K562 (cell line): ENCODE results near the gene ABHD17B. TPM values are rescaled to one million over a fixed set of nuclear protein-coding genes. Genes with fewer than 3 reads are reported as not detected.

Experiments used
- ATAC-seq: fragments of 200-7000 bp; cut with Tn5 transposase; 3 replicates; pipeline ENCODE4 v1.9.1; 2020; ENCODE audit warnings: moderate library complexity
- BruUV-seq: library from RNA; stranded (reverse); fragments of 400-500 nt; replicated peaks from 2 replicates; lab custom pipeline; 2021; lab: Mats Ljungman, UMichigan
- CTCF ChIA-PET: fragments of 300-600 bp; formaldehyde crosslinking; extraction: SDS; loops from one replicate; lab custom pipeline; 2021; ENCODE audit warnings: low intra/inter-chr PET ratio; lab: Yijun Ruan, JAX
- POLR2A ChIA-PET: fragments of 300-600, 350-650 bp; sonication (Branson Sonifier 250); formaldehyde crosslinking; extraction: SDS; loops from one replicate; lab custom pipeline; 2021; ENCODE audit warnings: antibody characterized with exemption, inconsistent platforms; lab: Yijun Ruan, JAX
- DNase-seq, 4 experiments: peaks; one replicate each; pipeline versions ENCODE4 v3.0.0 to v3.0.0-alpha.2; 2011 to 2018; ENCODE audit warnings: low spot score in 3 of 4, mixed read lengths in 3 of 4; ENCODE audit errors: extremely low read depth in 1 of 4
- FAIRE-seq: peaks from 2 replicates; lab custom pipeline; 2011; peaks lifted over from hg19 to GRCh38; lab: Jason Lieb, UNC
- H2AFZ ChIP-seq: 2 replicates; pipeline ENCODE4 v1.6.0; 2011; ENCODE audit warnings: low read depth, low read length, control low read depth, inconsistent platforms
- H3K27ac ChIP-seq: fragments of 200-600 bp; 3 replicates; pipeline ENCODE4 v1.8.0; 2011; ENCODE audit warnings: low read depth, mild to moderate bottlenecking, control low read depth, inconsistent platforms, low read length, moderate library complexity, mixed read lengths; ENCODE audit errors: extremely low read depth
- H3K27me3 ChIP-seq, 2 experiments: fragments of 300-600 bp in 1 of 2; 2 replicates in 1 of 2; 3 replicates in 1 of 2; pipeline versions ENCODE4 v1.6.0 to v1.8.0; 2011; ENCODE audit warnings: inconsistent platforms in 2 of 2, low read length in 2 of 2, mild to moderate bottlenecking in 1 of 2, mixed read lengths in 1 of 2, moderate library complexity in 1 of 2; ENCODE audit not compliant: control insufficient read depth in 2 of 2, insufficient read depth in 2 of 2
- H3K36me3 ChIP-seq: fragments of 300-600 bp; 3 replicates; pipeline ENCODE4 v1.8.0; 2011; ENCODE audit warnings: mild to moderate bottlenecking, low read length, inconsistent platforms; ENCODE audit not compliant: control insufficient read depth, insufficient read depth
- H3K4me1 ChIP-seq, 2 experiments: fragments of 200-600 bp in 1 of 2; replicated peaks in 1 of 2; 2 replicates in 1 of 2; 3 replicates in 1 of 2; pipeline versions ENCODE4 v1.5.1 to v1.8.0; 2011; ENCODE audit warnings: inconsistent platforms in 2 of 2, low read length in 2 of 2, mild to moderate bottlenecking in 1 of 2, mixed read lengths in 1 of 2, moderate library complexity in 1 of 2; ENCODE audit not compliant: control insufficient read depth in 2 of 2, insufficient read depth in 2 of 2
- H3K4me2 ChIP-seq: 2 replicates; pipeline ENCODE4 v1.6.1; 2011; ENCODE audit warnings: low read length, control low read depth, inconsistent platforms, mixed read lengths; ENCODE audit not compliant: insufficient read depth
- H3K4me3 ChIP-seq: fragments of 200-600 bp; sonication (generic), shearing (Covaris generic); 2 replicates; pipeline ENCODE4 v1.5.1; 2016; ENCODE audit warnings: control low read depth, inconsistent platforms
- H3K79me2 ChIP-seq: fragments of 200-600 bp; 3 replicates; pipeline ENCODE4 v1.8.0; 2011; ENCODE audit warnings: low read length, inconsistent platforms; ENCODE audit not compliant: control insufficient read depth, insufficient read depth
- H3K9ac ChIP-seq, 2 experiments: 2 replicates each; pipeline versions ENCODE4 v1.6.0 to v1.6.1; 2011; ENCODE audit warnings: low read depth in 2 of 2, low read length in 2 of 2, control low read depth in 1 of 2, inconsistent platforms in 1 of 2, mild to moderate bottlenecking in 1 of 2, mixed read lengths in 1 of 2; ENCODE audit not compliant: insufficient read depth in 1 of 2
- H3K9me1 ChIP-seq: one replicate; pipeline ENCODE4 v1.6.0; 2011; ENCODE audit warnings: inconsistent platforms, mild to moderate bottlenecking, low read length, moderate library complexity; ENCODE audit not compliant: control insufficient read depth, insufficient read depth
- H3K9me3 ChIP-seq: replicated peaks from 2 replicates; pipeline ENCODE4 v1.5.1; 2011; ENCODE audit warnings: low read depth, low read length, inconsistent platforms; ENCODE audit not compliant: control insufficient read depth, insufficient read depth
- H4K20me1 ChIP-seq: replicated peaks from 2 replicates; pipeline ENCODE4 v1.6.1; 2011; ENCODE audit warnings: low read length, inconsistent platforms, mixed read lengths; ENCODE audit not compliant: control insufficient read depth, insufficient read depth
- BCLAF1 ChIP-seq, 2 experiments: fragments of 450-650 bp in 1 of 2; IDR thresholded peaks; 2 replicates each; pipeline ENCODE4 v1.6.1; 2011 to 2017; ENCODE audit warnings: low read depth in 2 of 2, antibody characterized with exemption in 1 of 2, borderline replicate concordance in 1 of 2, low read length in 1 of 2, mild to moderate bottlenecking in 1 of 2, mixed read lengths in 1 of 2; ENCODE audit not compliant: control insufficient read depth in 1 of 2
- CBX1 ChIP-seq: sonication (generic); IDR thresholded peaks from 2 replicates; pipeline ENCODE4 v1.6.1; 2016; ENCODE audit warnings: antibody characterized with exemption, low read depth, mild to moderate bottlenecking
- CC2D1A ChIP-seq: fragments of 450-650 bp; IDR thresholded peaks from 2 replicates; pipeline ENCODE4 v1.6.1; 2017; ENCODE audit warnings: mild to moderate bottlenecking
- DEAF1 ChIP-seq: fragments of 450-650 bp; formaldehyde crosslinking; IDR thresholded peaks from 2 replicates; pipeline ENCODE4 v1.4.0; 2020; ENCODE audit warnings: mild to moderate bottlenecking, moderate library complexity
- ERF ChIP-seq: fragments of 450-650 bp; formaldehyde crosslinking; IDR thresholded peaks from 2 replicates; pipeline ENCODE4 v1.4.0; 2020; ENCODE audit warnings: mild to moderate bottlenecking, mixed read lengths
- ETS2 ChIP-seq: IDR thresholded peaks from 2 replicates; pipeline ENCODE4 v1.6.1; 2016; ENCODE audit warnings: borderline replicate concordance, missing genetic modification characterization, mild to moderate bottlenecking, moderate library complexity, missing compliant biosample characterization; ENCODE audit not compliant: poor library complexity, severe bottlenecking
- HDAC1 ChIP-seq, 2 experiments: fragments of 450-650 bp; IDR thresholded peaks; 2 replicates each; pipeline ENCODE4 v1.6.1; 2016 to 2017; ENCODE audit warnings: inconsistent platforms in 1 of 2, mild to moderate bottlenecking in 1 of 2, moderate library complexity in 1 of 2
- KLF13 ChIP-seq: fragments of 450-650 bp; IDR thresholded peaks from 2 replicates; pipeline ENCODE4 v1.6.1; 2016; ENCODE audit warnings: missing genetic modification characterization, low read depth, mild to moderate bottlenecking, missing compliant biosample characterization, moderate library complexity, borderline replicate concordance
- NFYB ChIP-seq: IDR thresholded peaks from 2 replicates; pipeline ENCODE4 v1.6.1; 2011; ENCODE audit warnings: mild to moderate bottlenecking, moderate library complexity; ENCODE audit not compliant: insufficient read length; ENCODE audit errors: extremely low read depth
- RBBP5 ChIP-seq: fragments of 200-600 bp; sonication (generic); IDR thresholded peaks from 2 replicates; pipeline ENCODE4 v1.6.1; 2012; ENCODE audit warnings: borderline replicate concordance, mild to moderate bottlenecking, low read length, control low read depth, inconsistent platforms; ENCODE audit not compliant: insufficient read depth, poor library complexity, severe bottlenecking
- SMAD3 ChIP-seq: fragments of 450-650 bp; formaldehyde crosslinking; conservative IDR thresholded peaks from 2 replicates; pipeline ENCODE4 v1.4.0; 2020; ENCODE audit warnings: mild to moderate bottlenecking
- TBL1XR1 ChIP-seq, 2 experiments: IDR thresholded peaks; 2 replicates each; pipeline ENCODE4 v1.6.1; 2012; ENCODE audit warnings: improper control_type of control experiment in 2 of 2, low read length in 2 of 2, mild to moderate bottlenecking in 1 of 2
- TEAD1 ChIP-seq, 2 experiments: fragments of 450-650 bp in 1 of 2; sonication (generic) in 1 of 2; formaldehyde crosslinking; IDR thresholded peaks; 2 replicates each; pipeline versions ENCODE4 v1.4.0 to v1.8.0; 2020 to 2022; ENCODE audit warnings: mild to moderate bottlenecking in 2 of 2, missing genetic modification reagents in 1 of 2
- TFAM ChIP-seq: fragments of 250-450 bp; sonication (Bioruptor Pico); conservative IDR thresholded peaks from 2 replicates; pipeline ENCODE4 v1.5.0; 2021; ENCODE audit warnings: mild to moderate bottlenecking, moderate library complexity
- U2AF1 ChIP-seq: fragments of 200-400 bp; formaldehyde crosslinking; optimal IDR thresholded peaks from 2 replicates; pipeline ENCODE3; 2017; ENCODE audit warnings: mild to moderate bottlenecking, low read depth, low read length, moderate library complexity
- ZBTB8A ChIP-seq: fragments of 450-650 bp; IDR thresholded peaks from 2 replicates; pipeline ENCODE4 v1.6.1; 2018; ENCODE audit warnings: mild to moderate bottlenecking, moderate library complexity; ENCODE audit not compliant: partially characterized antibody
- ZNF586 ChIP-seq: fragments of 450-650 bp; formaldehyde crosslinking; conservative IDR thresholded peaks from 2 replicates; pipeline ENCODE4 v1.4.0; 2020; ENCODE audit warnings: mild to moderate bottlenecking, moderate library complexity
- WGBS: fragments of 100-300 bp; shearing (Covaris generic); methylation state at CpG from one replicate; pipeline ENCODE4 v1.1.6; 2016; ENCODE audit warnings: low coverage, mixed read lengths; ENCODE audit not compliant: insufficient coverage; ENCODE audit errors: missing lambda C conversion rate; 5-methylcytosine and 5-hydroxymethylcytosine counted together
- in situ Hi-C: fragments of 300-500 bp; cut with MboI; formaldehyde crosslinking; loops from 4 replicates; pipeline ENCODE4 v1.15.0; 2018; ENCODE audit warnings: inconsistent platforms, mixed read lengths
- intact Hi-C: fragments of 100-400 bp; cut with micrococcal nuclease; formaldehyde crosslinking; loops from 2 replicates; pipeline ENCODE4 v1.14.2; 2022
- polyA plus RNA-seq, 8 experiments: library from polyadenylated mRNA; depleted of rRNA in 4 of 8; stranded (reverse) in 5 of 8; unstranded in 3 of 8; fragments of >200 nt; fragmentation: Nextera tagmentation in 2 of 8; fragmentation: Illumina TruSeq in 1 of 8; extraction: Ambion mirVana in 2 of 8; extraction: Trizol in 1 of 8; gene quantifications; 2 replicates each; pipeline versions ENCODE4 v1.2.1 to v1.2.3, GENCODE V29; 2011 to 2014; ENCODE audit warnings: inconsistent platforms in 1 of 8, missing spikeins in 1 of 8
- total RNA-seq, 7 experiments: library from RNA; depleted of rRNA in 6 of 7; stranded (reverse); fragments of >200 nt in 6 of 7; fragmentation: Illumina TruSeq in 2 of 7; extraction: Trizol in 2 of 7; gene quantifications; 2 replicates each; pipeline versions ENCODE4 v1.2.1 to v1.2.3, GENCODE V29; 2011 to 2021; ENCODE audit warnings: low replicate concordance in 1 of 7

The ABHD17B gene
- total and polyA plus RNA-seq, 9 of the 15 experiments (the other 6 are each of a cell fraction or from before 2014, with no cell fraction given): 1.9 to 13.4 (median 10.1) TPM

- TF ChIP-seq TBL1XR1 (IDR thresholded peaks at IDR 0.05; ENCODE audit: low read length in 2 of 2) (no peak), ZBTB8A (no peak), ZNF586 (CRISPR knock-in tag) (no peak), NFYB (no peak), CC2D1A (no peak), DEAF1 (CRISPR knock-in tag) (no peak)
Measured at GRCh38 chr9:71928806-71929205, 17.8 kb upstream of the ABHD17B start (continued).

- no TSS peak for BruUV-seq
- in situ Hi-C loops: no loop called here
- DNase-seq (no peak), ATAC-seq (no peak), FAIRE-seq (no peak)
- Histone ChIP-seq H4K20me1 (no peaks in the 10 kb centered on the region), H3K9me3 (no peaks in the 10 kb centered on the region), H3K9me1 (no peaks in the 10 kb centered on the region), H3K36me3 (no peaks in the 10 kb centered on the region), H3K4me1 (no peaks in the 10 kb centered on the region), H3K4me3 (no peak overlapping the region), H3K27ac (no peak overlapping the region), H3K27me3 (no peaks in the 10 kb centered on the region), H2AFZ (no peak overlapping the region), H3K9ac (no peak overlapping the region), H3K79me2 (no peaks in the 10 kb centered on the region; the same call in 2 of the 3 replicates), H3K4me2 (no peak overlapping the region)
- CTCF ChIA-PET: no interaction called here
- 100% methylated on average over 1 of the region's 1 CpG for WGBS
- POLR2A ChIA-PET: interaction anchor here (0.8 to 2.5 kb wide), 2 partner anchors 12 to 17 kb away, joined by 3 to 7 read pairs; partner anchors contain the start of genes ABHD17B and C9orf85
- TF ChIP-seq U2AF1 (no peak), KLF13 (tag) (no peak), BCLAF1 (IDR thresholded peaks at IDR 0.05; ENCODE audit: borderline replicate concordance in 1 of 2, control insufficient read depth in 1 of 2, low read depth in 2 of 2, low read length in 1 of 2) (no peak), RBBP5 (no peak), SMAD3 (no peak), TFAM (CRISPR knock-in tag) (no peak), ERF (CRISPR knock-in tag) (no peak), ETS2 (tag) (no peak), CBX1 (no peak), HDAC1 (IDR thresholded peaks at IDR 0.05) (no peak), TEAD1 (CRISPR knock-in tag; IDR thresholded peaks at IDR 0.05) (no peak)
- intact Hi-C loops: no loop called here
Measured at GRCh38 chr9:71928376-71928775, 17.4 kb upstream of the ABHD17B start.
